T-helper 1 cell (primary cell): ENCODE measurements around the gene MPPED2.

Experiments
- DNase-seq, 5 donors: peaks; one replicate each; pipeline ENCODE4 v3.0.0-alpha.2; 2012 to 2020

The MPPED2 gene

DNA sequence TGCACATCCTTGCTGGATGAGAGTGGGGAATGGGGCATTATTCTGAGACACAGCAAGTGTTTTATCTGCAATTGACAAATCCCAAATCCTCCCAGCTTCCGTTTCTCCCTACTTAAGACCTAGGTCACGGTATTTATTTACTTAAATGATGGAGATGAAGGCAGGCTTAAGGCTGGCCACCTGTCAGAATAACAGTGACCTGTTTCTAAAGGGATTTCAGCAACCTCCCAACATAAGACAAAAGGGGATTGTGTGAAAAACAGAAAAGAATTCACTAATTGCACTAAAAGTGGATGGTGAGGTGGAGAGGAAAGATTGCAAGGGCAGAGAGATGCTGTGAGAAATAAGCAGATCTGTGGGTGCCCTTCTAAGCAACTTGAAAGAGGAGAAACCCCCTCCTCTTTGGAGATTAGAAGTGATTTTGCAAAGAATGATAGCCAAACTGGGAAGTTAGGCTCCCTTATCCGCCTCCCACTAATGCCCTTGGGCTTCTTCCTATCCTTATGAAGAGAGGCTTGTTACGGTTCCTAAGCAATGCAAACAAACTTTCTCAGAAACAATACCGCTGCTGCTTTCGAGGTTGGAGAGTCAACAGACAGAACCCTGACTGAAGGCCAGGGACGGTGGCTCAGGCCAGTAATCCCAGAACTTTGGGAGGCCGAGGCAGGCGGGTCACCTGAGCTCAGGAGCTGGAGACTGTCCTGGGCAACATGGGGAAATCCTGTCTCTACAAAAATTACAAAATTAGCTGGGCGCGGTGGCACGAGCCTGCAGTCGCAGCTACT is 179.0 kb downstream of the MPPED2 start:
- no peak for DNase-seq

DNA sequence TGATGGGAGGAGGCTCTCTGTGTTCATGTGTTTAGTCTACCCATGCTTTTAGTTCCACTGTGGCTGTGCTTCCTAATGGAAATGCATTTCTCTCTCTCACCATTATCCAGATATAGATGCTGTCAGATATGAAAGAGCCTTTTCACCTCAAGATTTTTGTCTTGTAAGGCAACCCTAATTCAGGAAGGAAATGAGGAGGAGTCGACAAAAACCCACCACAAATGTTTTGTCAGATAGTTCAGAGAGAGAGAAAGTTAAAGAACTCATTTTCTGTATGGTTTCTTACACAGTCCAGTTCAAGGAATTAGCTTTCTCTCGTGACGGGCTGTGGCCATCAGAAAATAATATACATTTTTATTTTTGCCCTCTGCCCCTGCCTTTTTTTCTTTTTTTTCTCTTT is 180.8 kb downstream of the MPPED2 start:
- no peak for DNase-seq

DNA sequence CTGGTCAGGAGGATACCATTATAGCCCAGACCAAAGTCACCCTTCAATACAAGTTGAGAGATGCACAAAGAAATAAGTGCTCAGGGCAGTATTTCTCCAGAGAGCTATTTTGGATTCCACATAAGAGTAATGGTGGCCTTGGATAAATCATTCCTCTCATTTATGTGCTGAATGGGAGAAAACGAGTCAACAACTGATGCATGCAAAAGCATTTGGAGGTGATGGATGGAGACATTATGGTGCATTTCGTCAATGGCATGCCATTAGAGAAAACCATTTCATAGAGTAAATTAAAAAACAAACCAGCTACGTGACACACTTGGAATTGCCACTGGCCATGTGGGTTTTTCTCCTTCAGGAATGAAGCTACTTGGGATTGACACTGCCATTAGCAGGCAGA is 182.0 kb downstream of the MPPED2 start:
- no peak for DNase-seq

DNA sequence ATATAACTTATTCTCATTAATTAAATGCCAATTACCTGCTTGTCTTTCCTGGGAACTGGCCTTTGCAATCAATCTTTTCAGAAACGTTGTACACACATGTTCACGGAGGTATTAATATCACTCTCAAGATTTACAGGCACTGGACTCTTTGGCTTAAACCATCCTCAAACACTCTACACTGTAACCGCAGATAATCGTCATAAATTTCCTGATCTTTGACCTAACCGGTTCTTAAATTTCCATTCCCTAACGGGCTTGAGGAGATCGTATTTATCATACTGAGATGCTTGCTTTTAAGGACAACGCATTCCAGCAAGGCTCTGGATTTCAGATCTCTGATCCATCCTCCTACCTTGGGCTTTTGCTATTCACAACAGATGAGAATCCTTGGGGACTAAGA is 190.4 kb downstream of the MPPED2 start:
- no peak for DNase-seq

DNA sequence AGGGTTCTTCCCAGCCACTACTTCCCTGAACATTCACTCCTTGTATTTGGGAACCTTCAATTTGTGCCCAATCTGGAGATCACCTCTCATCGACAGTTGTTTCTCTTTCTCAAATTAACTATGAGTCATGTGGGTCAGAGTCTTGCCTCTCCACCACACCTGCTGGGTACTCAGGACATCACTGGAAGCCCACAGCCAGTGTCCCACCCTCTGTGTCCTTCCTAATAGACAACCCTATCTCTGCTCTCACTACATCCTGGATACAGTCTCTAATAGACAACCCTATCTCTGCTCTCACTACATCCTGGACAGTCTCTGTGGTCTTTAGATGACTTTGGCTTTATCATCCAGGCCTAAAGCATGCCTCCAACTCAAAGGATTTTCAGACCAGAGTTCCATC is 193.1 kb downstream of the MPPED2 start:
- DNase-seq, result no peak

DNA sequence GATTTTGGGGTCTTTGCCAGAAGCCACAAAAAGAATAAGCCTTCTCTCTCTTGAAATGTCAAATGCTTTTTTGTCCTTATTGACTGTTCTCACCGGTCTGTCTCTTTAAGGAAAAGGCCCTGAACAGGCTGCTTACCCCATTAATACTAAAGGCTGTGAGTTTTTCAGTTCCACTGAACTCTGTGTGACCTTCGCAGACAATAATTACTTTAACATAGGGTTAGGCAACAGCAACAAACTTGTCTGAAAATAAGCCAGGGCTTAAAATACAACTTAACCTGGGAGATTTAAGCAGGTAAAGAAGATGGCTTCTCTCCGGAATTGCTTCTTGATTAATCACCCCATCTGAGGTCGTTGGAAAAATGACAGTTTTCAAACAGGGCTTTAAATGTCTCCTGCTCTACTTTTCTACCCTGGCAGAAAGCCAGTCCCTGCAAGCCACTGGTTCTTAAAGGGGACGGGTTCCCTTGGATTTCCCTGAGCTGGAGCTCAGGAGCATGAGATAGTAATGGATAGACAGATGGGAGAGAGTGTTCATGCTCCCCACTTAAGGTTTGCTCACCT is 193.8 kb downstream of the MPPED2 start:
- DNase-seq, result no peak

DNA sequence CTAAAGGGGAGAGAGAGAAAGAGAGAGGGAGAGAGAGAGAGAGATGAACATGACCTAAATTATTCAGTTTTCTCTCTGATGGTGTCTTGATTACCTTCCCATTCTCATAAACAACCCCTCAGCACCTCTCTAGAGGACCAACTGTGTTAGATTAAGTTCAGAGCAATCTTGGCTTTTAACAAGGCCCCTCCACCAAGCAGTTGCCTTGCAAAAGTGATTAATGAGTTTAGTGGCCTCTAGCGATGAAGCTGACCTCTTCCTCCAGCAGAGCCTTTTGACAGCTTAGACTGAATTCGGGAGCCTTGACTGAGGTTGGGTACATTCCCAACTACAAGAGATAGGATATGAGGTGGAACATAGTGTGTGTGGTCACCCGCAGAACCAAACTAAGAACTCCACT is 197.2 kb downstream of the MPPED2 start:
- DNase-seq, result no peak

DNA sequence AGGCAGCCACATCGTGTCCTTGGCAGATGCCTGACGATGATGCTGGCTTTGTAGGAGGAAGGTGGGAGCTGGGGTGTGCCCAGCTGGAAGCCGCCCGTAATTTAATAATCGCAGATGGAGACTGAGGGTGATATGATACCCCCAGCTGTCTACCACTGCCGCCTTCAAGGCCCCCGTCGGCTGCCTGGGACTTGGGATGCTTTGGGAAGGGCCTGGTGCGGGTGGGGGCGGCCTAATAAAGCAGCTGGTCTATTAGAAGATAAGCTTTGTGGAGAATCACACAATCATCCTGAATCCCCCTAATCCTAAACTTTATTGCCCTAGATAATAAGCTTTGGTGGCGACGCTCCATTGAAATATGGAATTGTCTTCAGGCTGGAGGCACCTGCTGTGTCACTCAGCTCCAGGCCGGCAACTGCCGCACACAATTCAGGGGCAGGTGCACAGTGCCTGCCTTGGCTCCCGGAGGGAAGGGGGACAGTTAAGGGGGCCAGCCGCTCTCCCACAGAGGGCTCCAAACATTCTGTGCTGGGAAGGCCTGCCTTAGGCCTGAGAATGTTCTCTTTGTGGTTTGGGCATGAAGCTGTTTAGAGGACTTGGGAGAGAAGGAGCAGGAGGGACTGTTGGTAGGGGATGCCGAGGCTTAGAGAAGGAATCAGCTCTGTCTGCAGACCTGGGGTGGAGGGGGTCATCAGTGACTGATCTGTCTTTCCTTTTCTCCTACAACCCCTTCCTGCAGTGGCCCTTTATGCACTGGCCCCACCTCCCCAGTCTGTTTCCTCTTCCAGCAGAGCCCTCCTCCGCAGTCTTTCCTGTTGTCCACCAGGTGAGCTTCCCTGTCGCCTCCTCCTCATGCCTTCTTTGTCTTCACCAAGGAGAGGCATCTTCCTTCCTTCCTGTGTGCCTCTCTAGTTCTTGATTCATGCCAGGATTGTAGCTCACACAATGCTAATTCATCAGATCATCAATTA is 198.0 kb downstream of the MPPED2 start:
- DNase-seq, result no peak

DNA sequence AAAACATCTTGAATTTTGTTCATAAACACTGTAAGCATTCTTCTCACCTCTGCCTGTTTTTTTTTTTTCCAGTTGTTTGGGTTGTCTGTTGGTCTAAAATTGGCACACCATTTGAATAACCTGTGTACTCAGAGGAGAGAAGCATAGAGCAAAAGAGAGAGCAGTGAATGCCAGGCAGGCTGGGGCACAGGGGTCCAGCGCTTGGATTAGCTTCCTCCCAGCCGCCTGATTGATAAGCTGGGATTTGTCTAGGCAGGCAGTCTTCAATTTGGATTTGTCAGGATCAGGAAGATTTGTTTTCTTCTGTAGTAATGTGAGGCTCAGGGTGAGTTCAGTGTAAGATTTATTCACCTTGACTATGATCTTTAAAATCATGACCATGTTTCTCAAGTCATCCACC is 204.3 kb downstream of the MPPED2 start:
- DNase-seq, result no peak

DNA sequence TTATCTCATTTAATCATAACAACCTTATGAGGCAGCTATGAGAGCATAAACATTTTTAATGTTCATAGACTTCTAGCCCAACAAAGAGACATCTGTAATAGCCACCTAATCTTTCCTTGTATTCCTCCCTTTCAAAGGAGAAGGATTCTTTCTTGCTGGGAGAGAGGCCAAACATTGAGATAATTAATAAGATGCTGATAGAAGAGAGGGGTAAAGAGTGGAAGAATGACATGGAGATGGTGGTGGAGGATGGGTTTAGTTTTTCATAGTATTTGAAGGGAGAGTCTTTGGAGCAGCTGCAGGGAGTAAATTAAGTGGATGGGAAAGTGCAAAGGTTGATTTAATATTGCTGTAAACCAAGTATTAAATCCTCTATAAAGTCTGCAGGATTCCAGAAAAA is 205.3 kb downstream of the MPPED2 start:
- no peak for DNase-seq

DNA sequence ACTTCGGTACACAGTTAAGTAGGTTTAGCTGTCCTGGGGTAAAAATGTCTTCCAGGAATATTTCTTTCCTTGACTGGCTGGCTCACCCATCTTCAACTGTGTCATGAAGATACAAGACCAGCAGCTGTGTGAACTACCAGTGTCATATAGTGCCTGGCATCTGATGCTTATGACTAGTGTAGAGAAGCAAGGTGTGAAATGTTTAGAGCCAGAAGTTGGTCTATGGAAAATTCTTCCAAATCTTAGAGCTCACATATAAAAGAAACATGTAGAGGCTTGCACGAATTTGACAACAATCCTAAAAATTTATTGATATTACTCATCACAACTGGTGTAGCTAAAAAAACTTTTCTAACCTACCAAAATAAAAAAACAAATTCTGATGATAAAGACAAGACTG is 208.8 kb downstream of the MPPED2 start:
- DNase-seq, result no peak

DNA sequence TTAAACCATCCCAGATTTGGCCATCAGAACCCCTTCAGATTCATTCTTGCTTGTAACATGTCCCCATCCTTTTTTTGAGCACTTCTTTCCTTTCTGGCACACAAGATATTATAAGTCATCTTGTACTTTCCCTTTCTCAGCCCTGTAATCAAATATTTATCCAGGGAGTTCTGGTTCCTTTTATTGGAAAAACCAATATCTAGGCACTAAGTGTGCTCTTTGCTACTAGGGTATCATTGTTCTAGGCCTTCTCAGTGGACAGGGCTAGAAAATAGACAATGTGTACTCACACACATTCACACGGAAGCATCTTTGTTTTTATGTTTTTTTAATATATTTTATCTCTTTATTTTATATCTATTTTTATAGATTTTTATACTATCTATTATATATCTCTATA is 216.0 kb downstream of the MPPED2 start:
- DNase-seq, result no peak

DNA sequence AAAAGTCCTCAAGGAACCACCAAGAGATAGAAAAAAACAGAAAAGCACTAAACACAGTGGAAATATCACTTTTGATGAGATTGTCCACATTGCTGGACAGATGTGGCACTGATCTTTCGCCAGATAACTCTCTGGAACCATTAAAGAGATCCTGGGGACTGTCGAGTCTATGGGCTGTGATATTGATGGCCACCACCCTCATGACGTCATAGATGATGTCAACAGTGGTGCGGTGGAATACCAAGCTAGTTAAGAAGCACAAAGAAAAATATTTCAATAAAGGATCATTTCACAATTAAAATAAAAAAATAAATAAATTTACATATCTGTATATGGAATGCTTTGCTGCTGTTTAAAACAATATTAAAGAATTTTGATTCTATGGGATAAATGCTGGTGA is 217.8 kb downstream of the MPPED2 start:
- no peak for DNase-seq

DNA sequence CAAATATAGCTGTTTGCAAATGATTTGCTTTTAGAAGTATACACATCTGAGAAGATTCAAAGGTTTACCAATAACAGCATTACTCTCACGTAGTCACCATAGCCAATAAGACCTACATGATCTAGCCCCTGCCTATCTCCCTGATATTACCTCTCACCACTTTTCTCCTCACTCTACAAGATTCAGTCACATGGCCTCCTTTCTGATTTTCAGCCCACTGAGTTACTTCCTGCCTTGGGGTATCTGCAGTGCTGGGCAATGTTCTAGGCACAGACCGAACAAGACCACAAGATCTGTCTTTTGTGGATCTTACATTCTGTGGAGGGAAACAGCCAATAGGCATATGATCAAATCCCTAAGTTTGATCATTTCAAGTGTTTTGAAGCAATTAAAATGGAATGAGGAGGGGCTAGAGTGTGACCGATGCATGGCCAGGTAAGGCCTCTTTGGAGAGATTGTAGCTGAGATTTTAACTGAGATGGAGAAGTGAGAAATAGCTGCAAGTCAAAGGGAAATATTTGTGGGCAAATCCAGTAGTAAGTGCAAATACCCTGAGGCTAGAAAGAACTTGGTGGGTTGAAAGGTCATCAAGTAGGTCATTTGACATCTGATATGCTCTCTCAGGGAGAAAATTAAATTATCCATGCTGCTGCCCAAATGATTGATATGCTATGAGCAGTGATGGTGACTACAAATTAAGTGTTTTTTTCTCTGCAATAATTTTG is 220.2 kb downstream of the MPPED2 start:
- DNase-seq, result no peak

DNA sequence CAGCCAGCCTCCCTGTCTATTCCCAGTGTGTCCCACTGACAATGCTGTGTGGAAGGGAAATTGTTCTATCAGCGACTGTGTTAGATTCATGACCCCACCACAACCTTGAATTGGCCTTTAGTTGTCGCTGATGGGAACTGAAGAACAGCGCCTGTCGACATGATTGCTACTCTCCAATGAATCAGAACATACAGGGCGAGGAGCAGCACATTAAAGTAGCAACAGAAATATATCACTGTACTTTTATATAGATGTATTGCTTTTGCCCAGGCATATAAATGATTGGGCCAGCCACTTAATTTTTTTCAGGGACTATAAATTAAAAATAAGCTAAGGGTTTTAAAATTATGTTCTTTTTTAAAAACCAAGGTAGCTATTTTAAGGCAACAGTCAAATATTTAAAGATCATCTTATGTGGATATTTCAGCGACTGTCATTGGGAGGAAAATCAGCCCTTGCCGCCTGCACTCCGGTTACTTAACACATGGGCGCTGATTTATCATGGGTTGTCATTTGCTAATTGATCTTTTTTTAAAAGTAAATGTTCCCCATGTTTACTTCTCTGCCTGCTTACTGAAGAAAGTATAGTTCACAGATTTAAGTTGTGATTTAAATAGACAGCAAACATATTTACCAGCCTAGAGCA is 221.2 kb downstream of the MPPED2 start:
- DNase-seq, result no peak

DNA sequence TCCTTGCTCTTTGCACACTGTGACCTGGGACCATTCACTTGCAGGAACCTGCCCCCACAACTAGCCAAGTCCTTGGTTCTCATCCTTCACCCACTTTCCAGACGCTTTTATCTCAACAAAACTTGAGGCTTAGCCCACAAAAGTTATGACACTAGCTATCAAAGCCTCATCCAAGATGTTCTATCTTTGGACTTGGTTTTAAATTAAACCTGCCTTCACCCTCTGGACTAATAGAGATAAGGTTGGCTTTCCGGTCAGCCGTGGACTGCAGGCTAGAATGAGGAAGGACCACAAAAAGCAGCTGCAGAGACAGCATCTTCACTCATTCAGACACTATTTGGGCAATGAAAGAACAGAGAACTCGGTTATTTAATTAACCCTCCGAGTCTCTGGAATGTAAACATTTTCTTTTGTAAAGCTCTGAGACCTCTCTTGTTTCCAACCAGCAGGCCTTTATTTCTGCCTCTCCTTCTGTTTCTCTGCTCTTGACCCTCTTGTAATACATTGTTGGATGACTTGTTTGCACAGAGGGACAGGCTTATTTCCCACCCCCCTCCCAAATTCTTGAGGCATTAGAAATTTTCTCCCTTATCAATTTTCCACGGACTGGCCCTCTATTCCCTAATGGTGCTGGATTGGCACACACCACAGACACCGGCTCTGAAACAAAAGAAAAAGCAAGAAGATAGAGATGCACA is 221.9 kb downstream of the MPPED2 start:
- no peak for DNase-seq

DNA sequence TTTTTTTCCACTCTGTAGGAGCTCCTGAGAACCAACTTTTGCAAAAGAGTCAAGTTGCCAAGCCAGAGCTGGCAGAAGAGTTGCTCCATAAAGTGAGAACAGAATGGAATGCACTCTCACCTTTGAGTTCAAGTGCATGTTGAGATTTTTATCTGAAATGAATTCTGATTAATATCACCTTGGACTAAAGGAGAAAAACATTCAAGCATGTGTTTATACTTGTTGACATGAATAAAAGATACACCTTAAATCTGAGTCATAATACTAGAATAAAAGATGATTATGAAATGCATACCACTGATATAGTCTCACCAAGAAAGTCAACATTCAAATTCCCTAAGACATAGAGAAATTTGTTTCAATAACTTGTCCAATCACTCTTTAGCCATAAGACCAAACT is 225.4 kb downstream of the MPPED2 start:
- DNase-seq, result no peak
